ENCODE results near the gene FAM13A.

- TF ChIP-seq CTCF (IDR thresholded peaks at IDR 0.05) (no peak), EZH2 (IDR thresholded peaks at IDR 0.05; ENCODE audit: borderline replicate concordance, insufficient read depth, low read depth, low read length, poor library complexity, severe bottlenecking) (no peak)
Measured at GRCh38 chr4:88794952-88795351, 262.0 kb downstream of the FAM13A start.
